ENCODE results near the gene RAB7A.
"Not testable (repeated sequence)": the region's sequence is repeated elsewhere in the genome, so short reads cannot be mapped to it uniquely, and the experiment has no call there.

RAB7A gene

DNA sequence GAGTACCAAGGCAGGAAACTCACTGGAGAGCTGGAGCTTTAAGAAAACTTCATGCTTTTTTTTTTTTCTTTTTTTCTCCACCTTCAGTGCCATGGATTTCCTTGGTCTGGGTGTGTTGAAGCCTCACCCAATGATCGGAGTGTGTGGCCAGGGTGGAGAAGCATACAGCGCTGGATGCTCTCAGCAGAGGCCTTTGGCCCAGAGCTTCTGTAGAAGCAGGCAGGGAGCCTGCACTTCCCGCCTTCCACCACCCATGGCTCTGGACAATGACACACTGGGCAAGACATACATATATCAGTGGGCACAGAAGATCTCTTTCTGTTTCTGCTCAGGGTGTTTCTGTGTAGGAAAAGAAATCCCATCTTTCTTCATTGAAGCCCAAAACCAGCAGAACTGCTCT is 97.6 kb downstream of the RAB7A start:
- no peak for DNase-seq

DNA sequence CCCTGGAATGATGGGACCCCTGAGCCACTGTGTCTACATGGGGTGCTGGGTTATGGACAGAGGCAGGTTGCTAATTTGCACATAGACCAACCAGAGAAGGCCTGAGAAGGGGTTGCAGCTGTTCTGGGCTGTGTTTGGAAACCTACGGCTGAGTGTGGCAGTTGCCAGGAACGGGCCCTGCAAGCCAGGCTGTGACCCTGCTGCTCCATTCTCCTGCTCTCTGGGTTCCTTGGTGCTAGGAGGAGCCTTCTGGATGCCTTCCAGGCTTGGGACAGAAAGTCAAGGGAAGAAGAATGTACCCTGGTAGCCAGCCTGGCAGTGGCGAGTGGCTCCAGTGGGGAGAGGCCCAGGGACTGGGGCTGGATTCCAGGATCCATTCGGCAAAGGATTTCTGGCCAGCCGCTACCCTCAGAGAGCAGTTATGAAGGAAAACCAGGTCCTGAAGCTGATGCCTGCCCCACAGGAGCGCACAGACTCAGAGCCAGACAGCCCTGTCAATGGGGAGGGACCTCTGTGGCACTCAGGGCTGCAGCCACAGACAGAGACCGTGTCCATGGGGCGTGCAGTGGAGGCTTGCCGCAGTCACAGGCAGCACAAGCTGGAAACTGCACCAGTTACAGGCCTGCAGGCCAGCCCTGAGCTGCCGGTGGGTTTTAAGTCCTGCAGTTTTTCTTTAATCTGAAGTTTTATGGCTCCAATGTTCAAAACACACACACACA is 98.3 kb downstream of the RAB7A start:
- no peak for DNase-seq

- DNase-seq: no peak
Observed at GRCh38 chr3:128825117-128825725, 99.2 kb downstream of the RAB7A start.

GRCh38 chr3:128829087-128829486 is 103.1 kb downstream of the RAB7A start:
- DNase-seq: not testable (repeated sequence)

DNA sequence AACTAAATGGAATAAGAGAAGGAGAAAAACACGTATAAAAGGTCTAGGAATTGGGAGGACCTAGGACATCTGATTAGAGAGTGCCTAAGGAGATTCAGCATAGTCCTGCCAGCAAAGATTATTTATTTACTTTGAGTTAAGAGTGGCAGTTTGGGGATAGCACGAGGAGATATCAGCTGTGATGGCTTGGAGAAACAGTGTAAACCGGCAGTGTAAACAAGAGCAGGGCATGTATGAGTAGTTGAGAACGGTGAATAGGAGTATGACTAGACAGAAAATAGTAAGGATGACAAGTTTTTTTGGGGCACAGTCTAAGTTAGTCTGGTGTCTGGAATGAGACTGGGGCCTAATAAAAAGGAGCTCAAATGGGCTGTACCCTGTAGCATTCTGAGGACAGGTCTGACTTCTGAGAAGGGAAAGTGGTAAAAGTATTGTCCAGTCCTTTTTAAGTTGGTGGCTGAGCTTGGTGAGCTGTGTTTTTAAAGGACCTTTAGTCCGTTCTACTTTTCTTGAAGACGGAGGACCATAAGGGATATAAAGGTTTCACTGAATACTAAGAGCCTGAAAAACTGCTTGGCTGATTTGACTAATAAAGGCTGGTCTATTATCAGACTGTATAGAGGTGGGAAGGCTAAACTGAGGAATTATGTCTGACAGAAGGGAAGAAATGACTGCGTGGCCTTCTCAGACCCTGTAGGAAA is 104.1 kb downstream of the RAB7A start:
- DNase-seq: not testable (repeated sequence)

DNA sequence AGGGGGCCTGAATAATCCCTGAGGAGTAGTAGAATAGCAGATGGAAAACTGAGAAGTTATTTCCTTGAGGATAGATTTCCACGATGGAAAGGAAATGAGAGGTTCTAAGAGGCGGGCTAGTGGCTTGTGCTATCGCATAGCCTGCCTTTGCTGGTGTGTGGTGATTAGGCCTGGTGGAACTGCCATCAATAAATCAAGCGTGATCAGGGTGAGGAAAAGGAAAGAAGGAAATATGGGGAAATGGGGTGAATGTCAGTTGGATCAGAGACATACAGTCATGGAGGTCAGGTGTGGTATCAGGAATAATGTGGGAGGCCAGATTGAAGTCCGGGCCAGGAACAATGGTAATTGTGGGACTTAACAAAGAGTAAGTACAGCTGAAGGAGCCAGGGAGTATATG is 104.8 kb downstream of the RAB7A start:
- not testable (repeated sequence) for DNase-seq

DNA sequence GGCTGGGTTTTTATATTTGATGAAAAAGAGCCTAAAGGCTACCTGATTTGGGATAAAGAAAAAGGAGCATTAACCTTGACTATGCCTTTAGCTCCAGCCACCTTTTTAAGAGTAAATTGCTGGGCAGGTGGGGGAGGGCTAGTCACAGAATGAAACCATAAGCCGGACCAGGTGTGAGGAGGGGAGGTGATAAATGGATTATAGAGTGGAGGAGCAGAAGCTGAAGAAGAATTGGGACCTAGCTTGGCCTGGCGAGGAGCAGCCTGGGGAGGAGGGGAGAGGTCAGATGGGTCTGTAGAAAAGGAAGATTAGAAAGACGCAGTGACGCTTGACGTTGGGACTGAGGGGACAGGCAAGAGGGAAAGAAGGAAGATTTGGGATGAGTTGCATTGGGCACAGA is 107.0 kb downstream of the RAB7A start:
- not testable (repeated sequence) for DNase-seq

GRCh38 chr3:128835096-128835495 is 109.1 kb downstream of the RAB7A start:
- no peak for DNase-seq

GRCh38 chr3:128841926-128842920 is 116.2 kb downstream of the RAB7A start:
- no peak for DNase-seq

- DNase-seq: no peak
Observed at GRCh38 chr3:128844502-128844901, 118.5 kb downstream of the RAB7A start.

GRCh38 chr3:128845119-128845777 is 119.3 kb downstream of the RAB7A start:
- no peak for DNase-seq

DNA sequence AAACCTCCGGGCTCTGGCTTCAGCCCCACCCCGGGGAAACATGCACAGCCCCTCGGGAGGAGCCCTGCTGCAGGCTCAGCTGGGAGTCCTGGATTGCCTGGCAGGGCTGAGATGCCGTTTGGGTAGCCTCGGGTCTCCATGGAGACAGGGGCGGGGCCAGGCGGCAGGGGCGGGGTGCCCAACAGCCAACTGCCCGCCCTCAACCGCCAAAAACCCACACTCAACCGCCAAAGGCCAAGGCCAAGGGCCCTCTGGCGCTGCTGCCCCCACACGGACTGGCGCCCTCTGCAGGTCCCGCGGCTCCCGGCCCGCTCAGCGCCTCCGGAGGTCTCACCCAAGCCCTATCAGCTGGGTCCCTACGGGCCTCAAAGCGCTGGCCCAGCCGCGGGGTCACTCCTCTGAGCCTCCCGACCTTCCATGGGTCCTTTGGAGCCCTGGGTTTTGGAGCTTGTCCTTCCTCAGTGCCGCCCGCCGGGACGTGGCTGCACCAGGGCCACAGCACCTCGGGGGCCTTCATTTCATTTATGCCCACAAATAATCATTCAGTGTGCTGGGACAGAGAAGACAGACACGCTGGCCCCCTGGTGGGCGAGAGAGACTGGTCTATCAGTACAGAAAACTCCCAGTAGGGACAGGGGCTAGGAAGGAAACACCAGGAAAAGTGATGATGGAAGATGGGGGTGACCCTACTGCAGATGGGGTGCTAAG is 119.9 kb downstream of the RAB7A start:
- DNase-seq: peak; percentile 18

DNA sequence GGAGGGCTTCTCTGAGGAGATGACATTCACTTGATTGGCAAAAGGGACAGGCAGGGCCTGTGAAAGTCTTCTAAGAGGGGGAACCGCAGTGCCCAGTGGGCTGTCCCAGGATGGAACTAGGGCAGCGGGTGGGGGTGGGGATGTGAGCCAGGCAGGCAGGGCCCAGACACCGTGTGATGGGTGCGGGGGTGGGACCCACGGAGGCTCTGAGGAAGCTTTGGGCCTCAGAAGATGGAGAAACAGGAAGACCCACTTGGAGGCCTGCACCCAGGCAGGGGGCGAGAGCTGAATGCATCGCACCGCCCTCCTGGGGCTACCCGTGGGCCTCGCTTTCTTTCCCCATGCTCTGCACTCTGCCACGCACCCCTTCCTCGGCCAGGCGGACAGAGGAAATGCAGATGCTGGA is 120.5 kb downstream of the RAB7A start:
- no peak for DNase-seq

DNA sequence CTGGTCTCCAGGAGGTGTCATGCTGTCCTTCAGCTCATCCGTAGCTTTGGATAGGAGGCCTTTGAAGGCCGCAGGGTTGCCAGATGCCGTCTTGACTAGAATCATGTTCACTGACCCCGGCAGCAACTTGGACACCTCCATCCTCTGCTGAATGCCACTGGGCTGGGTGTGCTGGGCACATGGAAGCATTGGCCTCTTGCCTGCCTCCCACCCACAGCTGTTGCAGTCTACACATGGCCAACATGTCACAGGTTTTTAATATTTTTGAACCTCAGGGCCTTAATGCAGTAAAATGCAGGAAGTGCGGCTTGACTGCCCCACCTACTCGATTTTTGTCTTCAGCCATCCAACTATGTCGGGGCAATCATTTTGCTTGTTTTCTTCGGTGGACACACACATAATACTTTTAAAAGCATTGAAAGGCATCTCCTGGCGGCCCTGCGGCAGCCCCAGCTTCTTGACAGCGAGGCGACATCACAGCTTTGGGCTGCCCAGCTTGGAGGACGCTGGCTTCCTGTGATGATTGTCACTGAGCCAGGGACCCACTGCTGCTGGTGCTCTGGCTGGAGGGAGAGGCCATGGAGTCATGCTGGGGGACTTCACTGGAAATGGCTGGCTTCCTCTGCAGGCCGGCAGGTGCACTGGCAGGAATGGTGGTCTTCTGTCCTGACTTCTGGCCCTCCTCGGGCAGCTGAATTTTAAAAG is 121.8 kb downstream of the RAB7A start:
- DNase-seq: no peak

DNA sequence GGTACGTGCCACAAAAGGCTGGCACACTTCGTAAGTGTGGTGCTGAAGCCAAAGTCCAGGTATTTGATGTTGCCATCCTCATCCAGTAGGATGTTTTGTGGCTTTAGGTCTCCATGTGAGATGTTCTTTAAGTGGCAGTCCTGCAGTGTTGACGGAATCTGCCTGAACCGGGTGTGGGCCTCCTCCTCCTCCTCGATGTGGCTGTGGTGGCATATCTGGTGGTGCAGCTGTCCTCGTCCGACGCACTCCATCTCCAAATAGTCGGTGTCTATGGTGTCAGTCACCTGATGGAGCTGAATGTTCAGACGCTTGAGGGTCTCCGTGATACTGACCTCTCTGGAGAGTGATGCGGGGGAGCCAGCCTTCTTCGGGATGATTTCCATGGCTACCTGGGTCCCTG is 123.0 kb downstream of the RAB7A start:
- DNase-seq: no peak

- DNase-seq: no peak
Observed at GRCh38 chr3:128849911-128850455, 124.0 kb downstream of the RAB7A start.

DNA sequence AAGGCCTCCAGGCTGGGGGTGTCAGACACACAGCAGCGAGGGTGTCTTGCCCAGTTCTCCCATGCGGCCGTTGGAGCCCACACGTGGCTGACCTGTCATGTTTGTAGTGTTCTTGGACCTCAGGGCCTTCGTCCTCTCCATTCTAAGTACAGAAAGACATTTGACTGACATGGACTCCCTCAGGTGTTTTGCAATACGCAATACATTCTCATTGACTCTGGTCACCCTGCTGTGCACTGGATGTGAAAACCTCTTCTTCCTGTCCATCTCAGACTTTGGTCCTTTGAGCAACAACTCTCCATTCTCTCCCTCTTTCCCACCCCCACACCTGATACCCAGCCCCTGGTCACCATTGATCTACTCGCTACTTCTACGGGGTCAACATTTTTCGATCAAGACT is 124.6 kb downstream of the RAB7A start:
- DNase-seq: no peak

GRCh38 chr3:128851601-128852000 is 125.6 kb downstream of the RAB7A start:
- no peak for DNase-seq

- DNase-seq: no peak
Observed at GRCh38 chr3:128853826-128854225, 127.8 kb downstream of the RAB7A start.

- no peak for DNase-seq
Observed at GRCh38 chr3:128854475-128854874, 128.5 kb downstream of the RAB7A start.

DNA sequence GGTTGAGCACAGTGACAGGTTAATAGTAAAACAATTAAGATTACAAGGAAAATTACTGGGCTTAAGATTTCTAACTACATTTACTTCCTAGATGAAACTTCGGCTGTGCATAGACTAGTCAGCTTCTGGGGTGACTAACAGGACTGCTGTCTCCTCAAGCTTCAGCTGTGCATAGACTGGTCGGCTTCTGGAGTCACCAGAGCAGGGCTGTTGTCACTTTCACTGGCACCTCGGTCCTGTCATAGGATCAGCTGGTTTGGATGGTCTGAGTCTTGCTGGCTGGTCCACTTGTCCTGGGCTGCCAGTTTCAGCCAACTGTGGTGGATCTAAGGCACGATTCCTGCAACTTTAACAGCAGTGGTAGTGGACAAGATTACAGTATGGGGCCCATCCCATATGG is 129.6 kb downstream of the RAB7A start:
- DNase-seq: no peak
